ENCODE data around the gene ADRM1.

ADRM1 gene

GRCh38 chr20:62303340-62304226 lies 786 bp downstream of the ADRM1 start:
- TF ChIP-seq CTCF (IDR thresholded peaks at IDR 0.05; ENCODE audit: control extremely low read depth, extremely low read depth, low read depth, missing control alignments) = no peak
- POLR2A ChIA-PET = no interaction called here
- peak; percentile 47 for DNase-seq (ENCODE audit: extremely low spot score)
- CTCF ChIA-PET = interaction anchor here (1.0 to 5.0 kb wide), 8 partner anchors 9 to 488 kb away, joined by 3 to 40 read pairs (median 3); no protein-coding TSS in a partner anchor

GRCh38 chr20:62304331-62305148 lies 1.7 kb downstream of the ADRM1 start:
- TF ChIP-seq CTCF (IDR thresholded peaks at IDR 0.05; ENCODE audit: control extremely low read depth, extremely low read depth, low read depth, missing control alignments) = no peak
- CTCF ChIA-PET = interaction anchor here (1.1 to 5.0 kb wide), 5 partner anchors 78 to 487 kb away, joined by 3 to 40 read pairs (median 4); no protein-coding TSS in a partner anchor
- POLR2A ChIA-PET = interaction anchor here (0.7 kb wide), 1 partner anchor 82 kb away, joined by 6 read pairs; the partner anchor contains the start of gene RPS21
- DNase-seq (ENCODE audit: extremely low spot score) = no peak

GRCh38 chr20:62305149-62305764 lies 2.5 kb downstream of the ADRM1 start:
- no peak for DNase-seq (ENCODE audit: extremely low spot score)
- ChIA-PET POLR2A (interaction anchor here (0.7 kb wide), 1 partner anchor 82 kb away, joined by 6 read pairs; the partner anchor contains the start of gene RPS21), CTCF (interaction anchor here (1.5 to 1.6 kb wide), 2 partner anchors 77 to 78 kb away, joined by 4 to 5 read pairs; no protein-coding TSS in a partner anchor)
- no peak for TF ChIP-seq CTCF (IDR thresholded peaks at IDR 0.05; ENCODE audit: control extremely low read depth, extremely low read depth, low read depth, missing control alignments)

- ChIA-PET CTCF (interaction anchor here (1.3 to 1.6 kb wide), 3 partner anchors 35 to 77 kb away, joined by 3 to 5 read pairs (median 4); no protein-coding TSS in a partner anchor), POLR2A (interaction anchor here (0.6 kb wide), 1 partner anchor 1147 kb away, joined by 4 read pairs; no protein-coding TSS in a partner anchor)
- DNase-seq (ENCODE audit: extremely low spot score) = no peak
- no peak for TF ChIP-seq CTCF (IDR thresholded peaks at IDR 0.05; ENCODE audit: control extremely low read depth, extremely low read depth, low read depth, missing control alignments)
These were observed 3.1 kb downstream of the ADRM1 start for GRCh38 chr20:62305765-62306413.

GRCh38 chr20:62306414-62307187 lies 3.8 kb downstream of the ADRM1 start:
- CTCF ChIA-PET = interaction anchor here (1.3 to 1.9 kb wide), 2 partner anchors 12 to 35 kb away, joined by 3 to 5 read pairs; no protein-coding TSS in a partner anchor

More at GRCh38 chr20:62306414-62307187, 3.8 kb downstream of the ADRM1 start:
- DNase-seq (ENCODE audit: extremely low spot score) = no peak
- no peak for TF ChIP-seq CTCF (IDR thresholded peaks at IDR 0.05; ENCODE audit: control extremely low read depth, extremely low read depth, low read depth, missing control alignments)
- POLR2A ChIA-PET = interaction anchor here (0.6 kb wide), 1 partner anchor 1147 kb away, joined by 4 read pairs; no protein-coding TSS in a partner anchor
